HG03139 (cell line): ENCODE measurements around the gene CDKL5.

Source experiments
- ATAC-seq: cut with Tn5 transposase; IDR thresholded peaks from one replicate; pipeline ENCODE4 v1.9.1; 2021; ENCODE audit not compliant: unreplicated experiment

The CDKL5 gene

GRCh38 chrX:18455384-18455783, 30.0 kb downstream of the CDKL5 start:
- no peak for ATAC-seq

GRCh38 chrX:18457000-18457399, 31.6 kb downstream of the CDKL5 start:
- ATAC-seq: no peak

GRCh38 chrX:18461431-18461830, 36.0 kb downstream of the CDKL5 start:
- no peak for ATAC-seq

- ATAC-seq: no peak
Observed at GRCh38 chrX:18464499-18464898, 39.1 kb downstream of the CDKL5 start.

- no peak for ATAC-seq
Observed at GRCh38 chrX:18465051-18465450, 39.6 kb downstream of the CDKL5 start.

- no peak for ATAC-seq
Observed at GRCh38 chrX:18468599-18468998, 43.2 kb downstream of the CDKL5 start.

- no peak for ATAC-seq
Observed at GRCh38 chrX:18471296-18471695, 45.9 kb downstream of the CDKL5 start.

GRCh38 chrX:18490806-18491555, 65.6 kb downstream of the CDKL5 start:
- no peak for ATAC-seq

GRCh38 chrX:18491587-18492340, 66.4 kb downstream of the CDKL5 start:
- no peak for ATAC-seq

GRCh38 chrX:18534949-18535348, 109.5 kb downstream of the CDKL5 start:
- no peak for ATAC-seq

GRCh38 chrX:18537068-18537467, 111.7 kb downstream of the CDKL5 start:
- no peak for ATAC-seq

- ATAC-seq: no peak
Observed at GRCh38 chrX:18537524-18537923, 112.1 kb downstream of the CDKL5 start.

GRCh38 chrX:18542131-18542530, 116.7 kb downstream of the CDKL5 start:
- ATAC-seq: no peak

GRCh38 chrX:18542905-18543304, 117.5 kb downstream of the CDKL5 start:
- no peak for ATAC-seq

- no peak for ATAC-seq
Observed at GRCh38 chrX:18543738-18544137, 118.3 kb downstream of the CDKL5 start.

GRCh38 chrX:18545771-18546170, 120.4 kb downstream of the CDKL5 start:
- no peak for ATAC-seq

GRCh38 chrX:18548996-18549395, 123.6 kb downstream of the CDKL5 start:
- no peak for ATAC-seq

GRCh38 chrX:18549643-18550042, 124.2 kb downstream of the CDKL5 start:
- ATAC-seq: no peak

GRCh38 chrX:18557879-18558278, 132.5 kb downstream of the CDKL5 start:
- no peak for ATAC-seq

- no peak for ATAC-seq
Observed at GRCh38 chrX:18558799-18559198, 133.4 kb downstream of the CDKL5 start.

GRCh38 chrX:18561020-18561419, 135.6 kb downstream of the CDKL5 start:
- ATAC-seq: no peak

- no peak for ATAC-seq
Observed at GRCh38 chrX:18565727-18566126, 140.3 kb downstream of the CDKL5 start.
